ENCODE data around the gene NUDT19.
A peak's percentile ranks its signal among the peaks of the same experiment; 100 is the strongest.
"Not testable (repeated sequence)": the region's sequence is repeated elsewhere in the genome, so short reads cannot be mapped to it uniquely, and the experiment has no call there.

Gene NUDT19

DNA sequence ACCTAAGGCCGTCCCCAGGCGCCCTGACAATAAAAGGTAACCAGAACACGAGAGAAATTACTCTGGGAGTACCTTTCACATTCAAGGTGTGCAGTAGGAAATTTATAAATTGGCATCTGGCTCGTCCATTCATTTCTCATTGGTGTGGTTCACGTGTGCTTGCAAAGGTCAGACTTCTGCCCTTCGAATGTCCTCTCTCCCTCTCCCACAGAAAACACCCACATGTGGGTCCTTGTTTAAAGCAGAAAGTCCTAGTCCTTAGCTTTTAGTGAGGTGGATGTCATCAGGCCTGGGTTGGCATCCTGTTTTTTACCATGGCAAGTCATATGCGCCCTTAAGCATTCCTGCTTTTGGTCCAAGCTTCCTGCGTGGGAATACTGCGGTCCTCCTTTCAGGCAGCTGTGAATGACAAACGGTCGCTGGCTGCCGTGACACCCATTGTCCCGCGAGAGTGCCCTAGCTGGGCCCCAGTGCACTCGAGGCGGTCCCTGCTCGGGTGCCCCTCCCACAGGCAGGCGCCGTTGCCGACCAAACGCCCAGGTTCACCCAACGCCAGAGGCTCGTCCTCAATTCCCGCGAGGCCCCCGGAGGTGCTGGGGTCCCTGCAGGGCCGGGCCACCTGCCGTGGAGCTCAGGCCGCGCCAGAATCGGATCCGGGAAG is at the start of gene NUDT19:
Gene NUDT19, plus strand, starts transcription at position 531 of the 661 bp plus-strand sequence. CDS start 140 bp downstream, outside the sequence.
- DNase-seq: no peak

DNA sequence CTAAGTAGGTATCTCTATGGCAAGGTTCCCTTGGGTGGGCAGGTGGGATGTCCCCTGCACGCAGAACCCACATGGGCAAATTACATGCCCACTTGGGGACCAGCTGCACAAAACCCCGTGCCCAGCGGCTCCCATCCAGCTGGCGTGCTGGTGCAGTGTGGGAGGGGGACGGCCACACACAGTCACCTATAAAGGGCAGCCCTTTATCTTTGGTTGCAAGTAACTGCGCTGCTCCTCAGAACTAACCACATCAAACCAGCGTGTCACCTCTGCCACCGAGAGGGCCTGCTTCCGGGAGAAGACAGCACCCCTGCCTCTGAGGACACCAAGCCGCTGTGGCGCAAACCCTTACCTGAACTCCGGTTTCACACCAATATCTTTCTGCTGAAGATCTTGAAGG is 48.9 kb upstream of the NUDT19 start:
- DNase-seq: no peak

DNA sequence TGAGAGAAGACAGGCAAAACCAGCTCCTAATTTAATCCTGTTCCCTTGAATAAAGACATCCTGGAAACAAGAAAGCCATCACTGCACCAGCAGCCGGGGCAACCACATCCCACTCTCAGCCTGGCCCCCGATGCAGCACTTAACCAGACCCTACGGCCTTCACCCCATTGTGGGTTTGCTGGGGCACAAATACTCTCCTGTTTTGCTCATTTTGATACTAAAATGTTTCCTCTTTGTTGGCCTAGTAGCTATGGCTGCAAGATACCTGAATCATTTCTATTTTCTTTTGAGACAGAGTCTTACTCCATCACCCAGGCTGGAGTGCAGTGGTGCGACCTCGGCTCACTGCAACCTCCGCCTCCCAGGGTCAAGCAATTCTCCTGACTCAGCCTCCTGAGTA is 45.1 kb upstream of the NUDT19 start:
- no peak for DNase-seq

DNA sequence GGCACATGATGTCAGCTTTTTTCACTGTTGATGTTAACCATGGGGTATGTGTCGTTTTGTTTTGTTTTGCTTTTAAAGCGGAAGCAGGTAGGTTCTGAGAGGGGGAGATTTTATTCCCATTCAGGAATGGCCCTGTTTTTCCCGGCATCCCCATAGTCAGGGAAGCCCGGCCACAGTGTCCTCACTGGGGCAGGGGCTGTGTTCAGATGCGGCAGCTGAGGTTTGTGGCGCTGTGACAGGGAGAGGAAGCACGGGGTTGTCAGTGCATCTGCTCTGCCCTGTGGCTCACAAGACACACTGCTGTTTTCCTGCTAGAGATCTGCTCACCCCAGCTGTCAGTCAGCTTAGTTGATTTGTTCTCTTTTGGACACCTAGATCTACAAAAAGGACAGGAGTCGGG is 44.3 kb upstream of the NUDT19 start:
- DNase-seq: no peak

DNA sequence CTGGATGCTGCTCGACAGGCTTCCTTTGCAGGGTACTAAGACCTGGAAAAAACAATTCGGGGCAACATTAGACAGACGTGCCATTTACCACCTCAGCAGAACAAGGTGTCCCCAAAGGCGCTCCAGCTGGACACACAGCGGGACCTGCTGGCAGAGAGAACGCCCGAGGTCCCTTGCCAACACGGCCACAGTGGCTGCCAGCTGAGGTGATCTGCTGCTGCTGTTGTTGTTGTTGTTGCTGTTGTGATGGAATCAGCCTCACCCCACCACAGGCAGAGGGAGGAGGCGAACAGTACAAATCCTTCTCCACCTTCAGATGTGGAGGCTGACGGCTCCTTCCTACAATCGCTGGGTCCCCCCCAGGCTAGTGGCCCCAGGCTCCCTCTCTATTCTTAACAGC is 41.9 kb upstream of the NUDT19 start:
- DNase-seq: no peak

DNA sequence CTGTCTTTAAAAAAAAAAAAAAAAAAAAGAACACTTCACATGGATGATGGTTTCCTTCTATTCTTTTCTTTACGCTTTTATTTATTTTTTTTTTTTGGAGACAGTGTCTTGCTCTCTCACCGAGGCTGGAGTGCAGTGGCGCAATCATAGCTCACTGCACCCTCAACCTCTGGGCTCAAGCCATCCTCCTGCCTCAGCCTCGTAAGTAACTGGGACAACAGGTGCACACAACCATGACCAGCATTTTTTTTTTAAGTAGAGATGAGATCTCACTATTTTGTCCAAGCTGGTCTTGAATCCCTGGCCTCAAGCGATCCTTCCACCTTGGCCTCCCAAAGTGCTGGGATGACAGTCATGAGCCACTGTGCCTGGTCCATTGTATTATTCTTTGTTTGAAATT is 41.0 kb upstream of the NUDT19 start:
- no peak for DNase-seq

DNA sequence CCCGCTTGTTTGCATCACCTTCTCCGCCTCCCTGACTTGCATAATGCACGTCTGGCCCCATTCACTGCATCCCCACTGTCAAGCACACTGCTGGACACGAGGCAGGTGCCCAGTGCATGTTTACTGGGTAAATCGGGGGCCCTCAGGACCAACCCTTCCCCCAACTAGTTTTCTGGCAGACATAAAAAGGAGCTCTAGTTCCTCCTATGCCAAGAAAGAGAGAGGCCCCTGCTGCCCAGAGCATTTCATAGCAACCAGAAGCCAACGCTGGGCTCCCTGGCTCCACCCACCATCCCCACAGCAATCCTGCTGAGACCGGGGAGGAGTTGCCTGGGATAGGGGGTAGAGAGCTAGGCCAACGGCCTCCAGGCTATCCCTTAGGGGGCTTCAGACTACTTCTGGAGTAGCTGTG is 39.9 kb upstream of the NUDT19 start:
- DNase-seq: no peak

DNA sequence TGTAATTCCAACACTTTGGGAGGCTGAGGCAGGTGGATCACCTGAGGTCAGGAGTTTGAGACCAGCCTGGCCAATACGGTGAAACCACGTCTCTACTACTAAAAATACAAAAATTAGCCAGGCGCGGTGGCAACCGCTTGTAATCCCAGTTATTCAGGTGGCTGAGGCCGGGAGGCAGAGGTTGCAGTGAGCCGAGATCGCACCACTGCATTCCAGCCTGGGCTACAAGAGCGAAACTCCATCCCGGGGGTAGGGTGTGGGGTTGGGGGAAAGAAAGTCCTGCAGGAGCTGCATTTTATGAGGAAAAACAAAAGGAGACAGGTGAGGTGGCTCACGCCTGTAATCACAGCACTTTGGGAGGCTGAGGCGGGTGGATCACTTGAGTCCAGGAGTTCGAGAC is 39.3 kb upstream of the NUDT19 start:
- not testable (repeated sequence) for DNase-seq

DNA sequence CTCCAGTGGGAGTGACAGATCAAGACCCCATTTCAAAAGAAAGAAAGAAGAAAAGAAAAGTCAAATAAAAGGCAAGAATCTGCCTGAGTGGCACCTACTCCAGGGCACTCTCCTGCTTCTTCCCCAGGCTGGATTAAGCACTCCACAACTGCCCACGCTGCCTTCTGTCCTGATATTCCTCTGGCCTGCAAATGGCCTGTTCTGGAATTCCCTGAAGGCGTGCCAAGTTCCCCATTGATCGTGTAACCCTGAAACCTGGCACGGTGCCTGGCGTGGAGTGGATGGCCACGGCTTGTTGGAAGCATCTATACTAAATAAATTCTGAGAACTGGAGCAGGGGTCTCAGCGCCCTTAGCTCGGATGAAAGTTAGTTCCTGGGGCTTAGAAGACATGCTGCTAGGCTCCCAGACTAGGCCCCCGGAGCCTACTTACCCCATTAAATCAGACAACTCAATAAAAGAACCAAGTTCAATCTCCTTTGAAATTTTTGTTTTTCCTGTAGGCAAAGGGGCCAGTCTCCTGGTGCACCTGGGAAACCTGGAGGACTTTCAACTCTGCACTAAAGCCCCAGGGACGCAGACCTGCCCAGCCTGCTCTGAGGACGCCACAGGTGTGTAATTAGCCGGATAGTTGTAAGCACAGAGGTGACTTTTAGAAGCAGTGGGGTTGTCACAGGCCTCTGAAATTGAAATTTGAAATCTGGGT is 38.6 kb upstream of the NUDT19 start:
- DNase-seq: no peak

DNA sequence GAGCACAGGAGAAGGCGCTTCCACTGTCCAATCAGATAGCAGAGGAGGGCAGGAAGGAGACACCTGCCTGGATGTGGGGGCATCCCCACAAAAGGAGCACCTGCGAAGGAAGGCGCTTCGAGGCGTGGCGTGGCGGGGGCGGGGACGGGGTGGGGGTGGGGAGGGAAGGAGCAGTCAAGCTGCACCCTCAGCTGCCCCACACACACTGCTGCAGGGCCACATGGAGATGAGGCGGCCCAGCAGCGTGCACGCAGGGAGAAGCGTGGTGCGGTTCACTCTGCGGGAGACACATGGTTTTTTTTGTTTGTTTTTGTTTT is 38.1 kb upstream of the NUDT19 start:
- DNase-seq: no peak

DNA sequence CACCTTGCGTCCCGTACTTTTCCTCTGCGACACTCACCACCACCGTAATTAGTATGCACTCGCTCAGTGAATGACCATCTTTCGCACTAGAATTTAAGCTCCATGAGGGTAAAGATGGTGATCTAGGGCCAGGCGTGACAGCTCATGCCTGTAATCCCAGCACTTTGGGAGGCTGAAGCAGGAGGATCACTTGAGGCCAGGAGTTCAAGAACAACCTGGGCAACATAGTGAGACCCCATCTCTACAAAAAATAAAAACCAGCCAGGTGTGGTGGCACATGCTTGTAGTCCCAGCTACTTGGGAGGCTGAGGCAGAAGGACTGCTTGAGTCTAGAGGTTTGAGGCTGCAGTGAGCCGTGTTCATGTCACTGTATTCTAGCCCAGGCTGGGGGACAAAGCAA is 35.2 kb upstream of the NUDT19 start:
- DNase-seq: not testable (repeated sequence)

DNA sequence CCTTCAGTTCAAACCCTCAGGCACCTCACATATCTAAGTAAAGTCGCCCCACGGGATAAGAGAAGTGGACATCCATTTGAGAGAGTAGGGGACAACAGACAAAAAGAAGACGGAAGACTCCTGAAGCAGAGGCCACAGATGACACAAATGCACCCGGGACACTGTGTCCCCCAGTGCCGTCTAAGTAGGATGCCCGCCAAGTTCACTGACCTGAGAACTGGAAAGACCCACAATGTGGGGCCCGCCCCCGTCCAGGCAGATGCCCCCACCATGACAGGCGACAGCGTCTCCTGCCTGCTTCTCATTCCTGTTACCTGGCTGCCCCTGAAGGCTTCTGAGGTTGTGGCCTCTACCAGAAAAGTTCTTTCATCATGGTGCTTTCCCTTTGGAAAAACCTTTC is 33.5 kb upstream of the NUDT19 start:
- DNase-seq: no peak

DNA sequence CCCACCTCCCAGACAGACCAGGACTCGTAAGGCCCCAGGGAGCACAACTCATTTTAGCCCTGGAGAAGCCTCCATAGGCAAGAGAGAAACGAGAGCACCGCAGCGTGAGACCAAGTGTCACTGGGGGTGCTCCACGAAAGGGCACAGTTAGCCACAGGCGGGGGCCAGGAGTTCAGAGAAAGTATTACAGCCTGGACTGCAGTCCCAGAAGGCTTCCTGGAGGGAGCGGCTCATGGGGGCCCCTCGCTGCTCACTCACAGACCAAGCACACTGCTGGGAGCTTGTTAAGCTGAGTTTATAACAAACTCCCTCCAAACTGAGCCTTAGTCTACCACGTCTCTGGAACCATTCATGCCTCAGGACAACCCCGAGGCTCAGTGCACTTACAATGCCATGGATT is 33.1 kb upstream of the NUDT19 start:
- DNase-seq: no peak

DNA sequence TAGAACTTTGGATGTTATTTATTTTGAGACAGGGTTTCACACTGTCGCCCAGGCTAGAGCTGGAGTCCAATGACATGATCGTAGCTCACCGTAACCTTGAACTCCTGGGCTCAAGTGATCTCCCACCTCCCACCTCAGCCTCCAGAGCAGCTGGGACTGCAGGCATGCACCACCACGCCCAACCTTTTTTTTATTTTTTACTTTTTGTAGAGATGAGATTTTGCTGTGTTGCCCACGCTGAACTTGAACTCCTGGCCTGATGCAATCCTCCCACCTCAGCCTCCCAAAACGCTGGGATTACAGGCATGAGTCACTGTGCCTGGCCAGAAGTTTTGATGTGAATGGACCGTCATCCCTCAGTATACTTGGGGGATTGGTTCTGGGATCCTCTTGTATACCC is 30.3 kb upstream of the NUDT19 start:
- no peak for DNase-seq

DNA sequence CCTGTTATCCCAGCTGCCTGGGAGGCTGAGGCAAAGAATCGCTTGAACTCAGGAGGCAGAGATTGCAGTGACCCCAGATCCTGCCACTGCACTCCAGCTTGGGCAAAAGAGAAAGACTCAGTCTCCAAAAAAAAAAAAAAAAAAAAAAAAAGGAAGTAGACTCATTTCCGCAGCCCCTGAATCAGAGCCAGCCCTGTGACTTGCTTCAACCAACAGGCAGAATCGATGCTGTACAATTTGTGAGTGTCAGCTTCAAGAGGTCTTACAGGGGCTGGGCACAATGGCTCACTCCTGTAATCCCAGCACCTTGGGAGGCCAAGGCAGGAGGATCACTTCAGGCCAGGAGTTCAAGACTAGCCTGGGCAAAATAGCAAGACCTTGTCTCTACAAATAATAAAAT is 29.4 kb upstream of the NUDT19 start:
- no peak for DNase-seq

DNA sequence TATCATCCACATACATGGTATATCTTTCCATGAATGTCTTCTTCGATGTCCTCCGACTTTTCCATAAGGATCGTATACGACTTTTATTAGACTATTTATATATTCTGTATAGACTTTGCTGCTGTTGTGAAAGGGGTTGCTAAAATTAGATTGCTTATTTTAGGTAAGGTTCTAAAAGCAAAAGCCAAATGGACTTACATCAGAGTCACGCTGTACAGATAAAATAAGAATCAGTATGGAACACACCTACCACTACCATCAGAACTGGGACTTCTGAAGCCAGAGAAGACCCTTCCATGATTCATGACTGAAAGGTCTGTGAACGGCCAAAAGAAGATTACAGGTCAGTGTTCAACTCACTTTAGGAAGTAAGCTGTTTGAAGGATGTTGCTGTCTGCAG is 25.5 kb upstream of the NUDT19 start:
- no peak for DNase-seq

DNA sequence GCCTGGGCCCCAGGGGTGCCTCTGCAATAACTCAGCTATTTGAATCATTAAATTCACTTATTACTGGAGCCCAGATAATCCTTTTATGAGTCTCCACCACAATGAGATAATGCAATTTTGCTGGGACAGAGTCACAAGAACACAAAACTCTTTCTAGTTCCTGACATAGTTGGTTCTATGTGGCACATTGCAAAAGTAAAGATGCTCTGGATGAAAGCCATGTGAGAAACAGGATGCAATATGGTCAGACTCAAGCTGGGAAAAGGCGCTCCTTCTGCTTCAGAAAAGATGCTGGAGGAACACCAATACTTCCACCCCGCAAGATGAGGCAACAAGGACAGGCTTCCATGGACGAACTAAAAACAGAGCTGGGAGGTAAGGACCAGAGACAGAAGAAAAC is 22.3 kb upstream of the NUDT19 start:
- no peak for DNase-seq

DNA sequence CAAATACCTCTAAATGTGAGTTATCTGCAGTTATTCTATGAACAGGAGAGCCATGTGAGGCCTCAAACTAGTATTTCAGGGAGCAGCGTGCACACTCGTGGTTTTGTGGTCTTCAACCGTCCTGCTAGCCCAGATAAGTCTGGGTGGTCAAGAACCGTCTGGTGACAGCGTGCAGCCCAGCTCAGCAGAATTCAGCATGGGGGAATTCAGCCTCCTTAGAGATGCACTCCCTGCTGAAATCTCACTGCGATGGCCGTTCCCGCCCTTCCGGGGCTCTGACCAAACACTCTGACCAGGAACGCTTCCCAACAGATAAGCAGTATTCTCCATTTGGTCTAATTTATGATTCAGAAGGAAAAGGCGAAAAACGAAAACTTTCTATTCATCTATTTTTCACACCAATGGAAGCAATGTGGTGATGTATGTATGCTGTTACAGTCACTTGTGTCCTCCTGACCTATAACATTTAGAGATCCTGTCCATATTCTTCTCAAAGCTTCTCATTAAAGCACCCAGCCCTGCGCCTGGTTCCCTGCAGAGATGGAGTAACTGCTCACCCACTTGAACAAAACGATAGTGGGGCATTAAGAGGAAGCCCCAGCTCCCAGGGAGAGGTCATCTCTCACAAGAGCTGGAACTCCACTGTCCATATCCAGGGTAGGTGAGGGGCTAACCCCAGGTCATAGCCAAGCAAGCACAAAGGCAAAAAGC is 19.6 kb upstream of the NUDT19 start:
- no peak for DNase-seq

DNA sequence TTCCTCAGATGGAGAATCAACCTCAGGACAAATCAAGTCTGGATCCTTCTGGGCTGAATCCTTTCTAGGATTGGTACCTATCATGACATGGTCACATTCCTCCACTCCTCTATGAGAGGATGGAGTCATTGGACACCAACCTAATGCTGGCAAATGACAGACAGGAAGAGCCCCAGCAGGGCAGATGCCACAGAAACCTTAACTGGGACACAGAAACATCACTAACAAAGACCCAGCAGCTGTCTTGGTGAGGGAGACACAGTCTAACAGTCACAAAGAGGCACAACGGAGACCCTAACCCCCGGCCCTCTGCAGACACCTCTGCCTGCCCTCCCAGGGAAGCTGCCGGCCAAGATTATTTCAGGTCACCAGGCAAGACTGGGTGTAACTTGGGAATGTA is 18.8 kb upstream of the NUDT19 start:
- DNase-seq: no peak

DNA sequence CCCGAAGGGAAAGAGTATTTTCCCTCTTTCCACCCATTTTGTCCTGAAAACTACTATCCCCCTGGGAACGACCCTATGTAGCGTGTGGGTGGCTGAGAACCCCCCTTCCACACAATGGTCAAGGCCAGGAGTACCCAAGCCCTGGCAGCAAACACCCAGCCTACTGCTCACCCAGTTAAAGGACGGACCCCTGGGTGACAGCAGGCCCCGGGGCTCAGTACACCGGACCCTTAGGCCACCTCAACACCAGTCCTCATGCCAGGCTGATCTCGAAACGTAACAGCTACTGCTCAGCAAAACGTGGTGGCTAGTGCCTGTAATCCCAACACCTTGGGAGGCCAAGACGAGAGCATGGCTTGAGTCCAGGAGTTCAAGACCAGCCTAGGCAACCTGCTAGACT is 18.0 kb upstream of the NUDT19 start:
- no peak for DNase-seq

DNA sequence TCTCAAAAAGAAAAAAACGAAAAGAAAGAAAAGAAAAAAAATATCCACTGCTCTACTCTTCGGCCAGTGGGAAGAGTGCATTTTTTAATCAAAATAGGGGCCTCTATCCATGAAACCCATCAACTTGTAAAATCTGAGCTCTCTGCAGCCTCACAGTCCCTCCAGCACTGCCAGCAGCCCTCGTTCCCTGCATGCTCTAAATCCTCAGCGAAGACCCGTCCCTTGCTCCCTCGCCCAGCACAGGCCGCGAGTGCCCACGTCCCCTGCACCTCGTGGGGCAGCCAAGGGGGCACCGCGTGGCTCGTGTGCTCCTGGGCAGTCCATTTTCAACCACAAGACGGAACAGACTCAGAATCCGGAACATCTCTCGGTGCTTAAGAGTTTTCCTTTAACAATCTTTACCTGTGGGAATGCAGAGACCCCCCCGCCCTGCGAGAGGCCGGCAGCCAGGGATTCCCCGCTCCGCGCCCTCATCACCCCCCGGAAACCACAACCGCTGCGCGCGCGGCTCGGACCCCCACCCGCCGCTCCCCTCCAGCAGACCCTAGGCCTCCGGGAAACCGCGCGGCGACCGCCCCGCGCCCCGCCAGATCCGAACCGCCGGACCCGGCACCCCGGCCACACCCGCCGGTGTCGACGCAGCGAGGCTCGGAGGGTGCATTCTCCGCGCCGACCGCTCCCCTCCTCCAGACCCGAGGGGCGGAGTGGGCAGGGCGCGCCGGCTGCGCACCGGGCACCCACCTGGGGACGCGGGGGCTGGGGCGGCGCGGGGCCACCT is 17.3 kb upstream of the NUDT19 start:
- no peak for DNase-seq

DNA sequence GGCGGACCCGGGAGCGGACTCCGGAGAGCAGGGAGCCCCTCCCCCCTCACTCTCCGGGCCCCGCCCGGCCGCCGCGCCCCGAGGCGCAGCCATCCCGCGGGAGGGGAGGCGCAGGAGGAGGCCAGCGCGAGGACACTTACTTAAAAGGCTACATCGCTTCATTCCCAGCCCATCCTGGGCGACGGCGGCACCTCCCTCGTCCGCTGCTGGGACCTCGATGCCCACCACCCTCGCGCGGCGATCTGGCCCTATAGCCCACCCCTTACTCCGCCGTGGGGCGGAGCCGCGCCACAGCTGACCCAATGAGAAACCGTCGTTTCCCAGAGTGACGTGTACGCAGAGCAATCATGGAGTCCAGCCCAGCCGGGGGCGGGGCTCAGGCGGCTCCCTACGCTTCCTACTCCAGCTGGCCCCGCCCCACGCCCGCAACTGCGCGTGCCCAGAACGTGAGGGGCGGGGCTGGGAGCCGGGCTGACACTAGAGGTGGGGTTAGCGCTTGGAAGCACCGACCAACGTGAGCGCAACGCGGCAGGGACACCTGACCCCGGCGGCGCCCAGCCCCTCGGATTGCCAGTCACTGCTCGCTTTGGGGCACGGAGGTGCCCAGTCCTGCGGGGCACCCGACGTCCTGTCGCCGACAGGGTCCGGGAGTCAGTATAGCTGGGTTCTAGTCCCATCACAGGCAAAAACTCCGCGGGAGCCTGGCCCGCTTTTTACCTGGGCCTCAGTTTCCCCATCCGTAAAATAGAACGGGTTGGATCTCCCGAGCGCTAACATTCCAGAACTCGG is 16.5 kb upstream of the NUDT19 start, which contains the start of gene ANKRD27:
Gene ANKRD27, minus strand, starts transcription at position 250 of the 789 bp plus-strand sequence. CDS start 16,165 bp downstream, outside the sequence.
- peak; percentile 65 for DNase-seq

Data from SIG-M5 (cell line).